PC-9 (cell line): ENCODE results near the gene NGB. TPM values are rescaled to one million over a fixed set of nuclear protein-coding genes. Genes with fewer than 3 reads are reported as not detected.

ENCODE experiments used
- BruUV-seq: library from RNA; stranded (reverse); fragments of 400-500 nt; replicated peaks from 2 replicates; lab custom pipeline; 2021; lab: Mats Ljungman, UMichigan
- CTCF ChIA-PET: fragments of 300-600 bp; sonication (Branson Sonifier 250); formaldehyde crosslinking; loops from one replicate; lab custom pipeline; 2022; ENCODE audit warnings: antibody characterized with exemption; lab: Charles Lee
- POLR2A ChIA-PET: fragments of 300-600 bp; sonication (Branson Sonifier 250); formaldehyde crosslinking; loops from one replicate; lab custom pipeline; 2022; ENCODE audit warnings: antibody characterized with exemption; ENCODE audit not compliant: unreplicated experiment; lab: Charles Lee
- DNase-seq, 2 experiments: peaks; one replicate each; pipeline versions ENCODE4 v3.0.0 to v3.0.0-alpha.2; 2015 to 2022; ENCODE audit warnings: mixed read lengths in 1 of 2
- H2AFZ ChIP-seq: fragments of 200-600 bp; sonication (generic); 2 replicates; pipeline ENCODE4 v1.8.1; 2017; ENCODE audit warnings: antibody characterized with exemption
- H3F3A ChIP-seq: fragments of 200-600 bp; sonication (generic); 2 replicates; pipeline ENCODE4 v1.8.1; 2017; ENCODE audit warnings: antibody characterized with exemption, mild to moderate bottlenecking, low read depth; ENCODE audit not compliant: insufficient read depth
- H3K27ac ChIP-seq: fragments of 200-600 bp; sonication (generic); 2 replicates; pipeline ENCODE4 v1.6.1; 2016; ENCODE audit warnings: mixed run types
- H3K27me3 ChIP-seq: fragments of 200-600 bp; sonication (generic); 2 replicates; pipeline ENCODE4 v1.6.1; 2016; ENCODE audit warnings: low read depth, mixed run types; ENCODE audit not compliant: insufficient read depth
- H3K36me3 ChIP-seq: fragments of 200-600 bp; sonication (generic); 2 replicates; pipeline ENCODE4 v1.6.1; 2016; ENCODE audit warnings: low read depth, mixed run types
- H3K4me1 ChIP-seq: fragments of 200-600 bp; sonication (generic); replicated peaks from 2 replicates; pipeline ENCODE4 v1.6.1; 2016; ENCODE audit warnings: mixed run types; ENCODE audit not compliant: insufficient read depth
- H3K4me2 ChIP-seq: fragments of 200-600 bp; sonication (generic); 2 replicates; pipeline ENCODE4 v1.6.1; 2017; ENCODE audit warnings: mixed run types
- H3K4me3 ChIP-seq: fragments of 200-600 bp; sonication (generic); 2 replicates; pipeline ENCODE4 v1.6.1; 2016; ENCODE audit warnings: mixed run types
- H3K79me2 ChIP-seq: fragments of 200-600 bp; sonication (generic); 2 replicates; pipeline ENCODE4 v1.6.1; 2017; ENCODE audit warnings: low read depth, mixed run types
- H3K9me2 ChIP-seq: fragments of 200-600 bp; sonication (generic); 2 replicates; pipeline ENCODE4 v1.8.1; 2017; ENCODE audit warnings: mild to moderate bottlenecking; ENCODE audit not compliant: insufficient read depth
- H3K9me3 ChIP-seq: fragments of 200-600 bp; sonication (generic); 2 replicates; pipeline ENCODE4 v1.8.1; 2016; ENCODE audit warnings: low read depth; ENCODE audit not compliant: insufficient read depth
- H4K20me1 ChIP-seq: fragments of 200-600 bp; sonication (generic); 2 replicates; pipeline ENCODE4 v1.8.1; 2017; ENCODE audit not compliant: insufficient read depth
- EZH2 ChIP-seq: fragments of 200-600 bp; sonication (generic); IDR thresholded peaks from 2 replicates; pipeline ENCODE4 v1.8.0; 2017; ENCODE audit warnings: antibody characterized with exemption, low read depth
- intact Hi-C: fragments of 100-400 bp; cut with micrococcal nuclease; formaldehyde crosslinking; loops from one replicate; pipeline ENCODE4 v1.10.0; 2022; ENCODE audit not compliant: unreplicated experiment
- total RNA-seq: library from RNA; stranded (reverse); gene quantifications from 2 replicates; pipeline ENCODE4 v1.2.3, GENCODE V29; 2021
- TF ChIP-seq, protein P1 (sequence below): fragments of 200-600 bp; sonication (generic); conservative IDR thresholded peaks from 2 replicates; pipeline ENCODE4 v1.6.1; 2017; ENCODE audit warnings: mixed run types, antibody characterized with exemption, mild to moderate bottlenecking, moderate library complexity

The NGB gene
- total RNA-seq, 1 experiment from 2014 or later = not detected

DNA sequence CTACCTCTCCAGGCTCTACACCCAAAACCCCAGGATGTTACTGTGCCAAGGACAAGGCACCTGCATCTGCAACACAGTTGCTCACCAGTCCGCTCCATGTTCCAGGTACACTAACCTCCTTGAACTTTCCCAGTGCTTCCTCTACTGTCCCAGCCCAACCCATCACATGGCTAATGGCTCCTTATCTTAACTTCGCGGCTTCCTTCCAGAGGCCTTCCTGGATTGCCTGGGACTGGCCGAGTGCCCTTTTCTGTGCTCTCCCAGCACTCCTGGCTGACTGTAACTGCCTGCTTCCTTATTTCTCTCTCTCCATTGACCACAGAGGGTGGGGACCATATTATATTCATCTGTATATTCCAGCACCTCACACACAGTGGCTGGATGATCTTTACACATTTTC, 28.8 kb upstream of the NGB start:
- no peaks in the 10 kb centered on the region for H3K79me2 ChIP-seq
- no peaks in the 10 kb centered on the region for H3K9me3 ChIP-seq
- DNase-seq = no peak
- intact Hi-C loops = loop anchor here (2.0 to 5.0 kb wide), 4 partner anchors 202 to 427 kb away; partner anchors contain the start of genes ALKBH1, CIPC and SLIRP
- ChIA-PET CTCF (interaction anchor here (0.6 to 5.8 kb wide), 3 partner anchors 16 to 418 kb away, joined by 3 to 51 read pairs (median 10); no protein-coding TSS in a partner anchor), POLR2A (no interaction called here)
- H3K4me1 ChIP-seq = peaks cover 26% of the 10 kb centered on the region
- H3F3A ChIP-seq = peaks cover 22% of the 10 kb centered on the region
- H2AFZ ChIP-seq = no peak overlapping the region
- TF ChIP-seq, protein P1, sequence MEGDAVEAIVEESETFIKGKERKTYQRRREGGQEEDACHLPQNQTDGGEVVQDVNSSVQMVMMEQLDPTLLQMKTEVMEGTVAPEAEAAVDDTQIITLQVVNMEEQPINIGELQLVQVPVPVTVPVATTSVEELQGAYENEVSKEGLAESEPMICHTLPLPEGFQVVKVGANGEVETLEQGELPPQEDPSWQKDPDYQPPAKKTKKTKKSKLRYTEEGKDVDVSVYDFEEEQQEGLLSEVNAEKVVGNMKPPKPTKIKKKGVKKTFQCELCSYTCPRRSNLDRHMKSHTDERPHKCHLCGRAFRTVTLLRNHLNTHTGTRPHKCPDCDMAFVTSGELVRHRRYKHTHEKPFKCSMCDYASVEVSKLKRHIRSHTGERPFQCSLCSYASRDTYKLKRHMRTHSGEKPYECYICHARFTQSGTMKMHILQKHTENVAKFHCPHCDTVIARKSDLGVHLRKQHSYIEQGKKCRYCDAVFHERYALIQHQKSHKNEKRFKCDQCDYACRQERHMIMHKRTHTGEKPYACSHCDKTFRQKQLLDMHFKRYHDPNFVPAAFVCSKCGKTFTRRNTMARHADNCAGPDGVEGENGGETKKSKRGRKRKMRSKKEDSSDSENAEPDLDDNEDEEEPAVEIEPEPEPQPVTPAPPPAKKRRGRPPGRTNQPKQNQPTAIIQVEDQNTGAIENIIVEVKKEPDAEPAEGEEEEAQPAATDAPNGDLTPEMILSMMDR = no peak
- no peak for TF ChIP-seq EZH2
- no peaks in the 10 kb centered on the region for H4K20me1 ChIP-seq
- H3K4me2 ChIP-seq = no peak overlapping the region
- no peaks in the 10 kb centered on the region for H3K9me2 ChIP-seq
- H3K27me3 ChIP-seq = no peaks in the 10 kb centered on the region
- no peak overlapping the region for H3K4me3 ChIP-seq
- no peak overlapping the region for H3K27ac ChIP-seq
- no TSS peak for BruUV-seq
- peaks cover 20% of the 10 kb centered on the region for H3K36me3 ChIP-seq

- intact Hi-C loops = no loop called here
- POLR2A ChIA-PET = interaction anchor here (0.6 kb wide), 1 partner anchor 147 kb away, joined by 4 read pairs; no protein-coding TSS in a partner anchor
These were observed 25.9 kb upstream of the NGB start for GRCh38 chr14:77296906-77297305.

DNA sequence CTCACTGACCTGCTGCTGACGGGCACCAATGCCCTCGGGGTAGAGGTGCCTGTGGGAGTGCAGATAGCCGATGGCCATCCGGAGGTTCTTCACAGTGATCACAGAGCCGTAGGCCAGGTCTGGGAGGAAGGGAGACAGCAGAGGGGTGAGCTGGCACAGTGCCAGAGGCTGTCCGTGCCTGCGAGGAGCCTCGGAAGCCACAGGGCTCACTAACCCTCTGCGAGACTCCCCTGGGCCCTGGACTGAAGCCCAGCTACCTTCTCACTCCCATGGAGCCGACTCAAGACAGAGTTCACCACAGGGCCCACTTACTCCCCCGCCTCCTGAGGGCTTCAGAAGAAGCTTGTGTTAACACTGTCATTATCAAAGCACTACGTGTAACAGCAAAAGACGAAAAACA, 25.1 kb upstream of the NGB start:
- no peak for TF ChIP-seq EZH2
- TF ChIP-seq, protein P1 = no peak
- H3K36me3 ChIP-seq = peaks cover 31% of the 10 kb centered on the region
- no peak overlapping the region for H2AFZ ChIP-seq

More at GRCh38 chr14:77296906-77297305, 25.9 kb upstream of the NGB start:
- Histone ChIP-seq H3K4me3 (no peak overlapping the region), H3K27ac (no peak overlapping the region), H3K36me3 (peaks cover 33% of the 10 kb centered on the region), H3K4me2 (no peak overlapping the region), H3K79me2 (no peaks in the 10 kb centered on the region), H2AFZ (no peak overlapping the region), H3F3A (no peaks in the 10 kb centered on the region; the same call in 1 of the 2 replicates), H3K27me3 (no peaks in the 10 kb centered on the region), H3K9me2 (no peaks in the 10 kb centered on the region), H3K9me3 (no peaks in the 10 kb centered on the region), H4K20me1 (no peaks in the 10 kb centered on the region), H3K4me1 (no peaks in the 10 kb centered on the region)
- BruUV-seq = no TSS peak
- no peak for TF ChIP-seq EZH2
- TF ChIP-seq, protein P1 = no peak
- CTCF ChIA-PET = no interaction called here
- DNase-seq = no peak

More for the DNA sequence above, 25.1 kb upstream of the NGB start:
- Histone ChIP-seq H3K4me2 (no peak overlapping the region), H3K79me2 (no peaks in the 10 kb centered on the region), H3K9me3 (no peaks in the 10 kb centered on the region), H3K27ac (no peak overlapping the region), H4K20me1 (no peaks in the 10 kb centered on the region), H3K4me3 (no peak overlapping the region), H3K4me1 (no peaks in the 10 kb centered on the region), H3F3A (no peaks in the 10 kb centered on the region), H3K27me3 (no peaks in the 10 kb centered on the region), H3K9me2 (no peaks in the 10 kb centered on the region)
- BruUV-seq = no TSS peak
- ChIA-PET POLR2A (no interaction called here), CTCF (no interaction called here)
- intact Hi-C loops = no loop called here
- no peak for DNase-seq
